ENCODE results near the gene LHFPL2. TPM values are rescaled to one million over a fixed set of nuclear protein-coding genes. Genes with fewer than 3 reads are reported as not detected.

LHFPL2 gene
- total RNA-seq, 6 experiments from 2014 or later, result 14.4 to 18.9 (median 16.7) TPM

- Mint-ChIP-seq H3K27me3 (ENCODE audit: insufficient read depth) (peaks cover 1% of the 10 kb centered on the region; the same call in 1 of the 2 replicates), H3K4me3 (no peak overlapping the region), H3K36me3 (ENCODE audit: low read depth) (peaks cover 4% of the 10 kb centered on the region), H3K4me1 (ENCODE audit: low read depth) (peaks cover 27% of the 10 kb centered on the region), H3K27ac (no peak overlapping the region), H3K9me3 (no peaks in the 10 kb centered on the region)
- no peak for DNase-seq
- TF ChIP-seq CTCF (IDR thresholded peaks at IDR 0.05), result no peak
Observed at GRCh38 chr5:78553580-78554353, 94.8 kb downstream of the LHFPL2 start.

- Mint-ChIP-seq H3K27ac (no peak overlapping the region), H3K27me3 (ENCODE audit: insufficient read depth) (peaks cover 1% of the 10 kb centered on the region; the same call in 1 of the 2 replicates), H3K4me1 (ENCODE audit: low read depth) (peaks cover 33% of the 10 kb centered on the region), H3K9me3 (no peaks in the 10 kb centered on the region), H3K4me3 (no peak overlapping the region), H3K36me3 (ENCODE audit: low read depth) (peaks cover 4% of the 10 kb centered on the region)
- no peak for DNase-seq
- TF ChIP-seq CTCF (IDR thresholded peaks at IDR 0.05), result no peak
Observed at GRCh38 chr5:78552729-78553342, 95.7 kb downstream of the LHFPL2 start.

GRCh38 chr5:78550891-78551290, 97.7 kb downstream of the LHFPL2 start:
- peak overlapping the region; percentile 75 for H3K27ac Mint-ChIP-seq
- peaks cover 4% of the 10 kb centered on the region for H3K36me3 Mint-ChIP-seq (ENCODE audit: low read depth)
- H3K4me1 Mint-ChIP-seq (ENCODE audit: low read depth), result peaks cover 51% of the 10 kb centered on the region
- H3K9me3 Mint-ChIP-seq, result no peaks in the 10 kb centered on the region
- TF ChIP-seq CTCF (IDR thresholded peaks at IDR 0.05), result peak; percentile 0; the same call in 1 of the 2 replicates
- H3K4me3 Mint-ChIP-seq, result no peak overlapping the region
- DNase-seq, result peak; percentile 40
- H3K27me3 Mint-ChIP-seq (ENCODE audit: insufficient read depth), result peaks cover 1% of the 10 kb centered on the region; the same call in 1 of the 2 replicates

GRCh38 chr5:78549043-78549442, 99.5 kb downstream of the LHFPL2 start:
- H3K4me3 Mint-ChIP-seq, result no peak overlapping the region
- no peaks in the 10 kb centered on the region for H3K9me3 Mint-ChIP-seq
- no peaks in the 10 kb centered on the region; the same call in 1 of the 2 replicates for H3K27me3 Mint-ChIP-seq (ENCODE audit: insufficient read depth)
- peaks cover 65% of the 10 kb centered on the region for H3K4me1 Mint-ChIP-seq (ENCODE audit: low read depth)
- no peak for DNase-seq
- no peak for TF ChIP-seq CTCF (IDR thresholded peaks at IDR 0.05)
- H3K36me3 Mint-ChIP-seq (ENCODE audit: low read depth), result peaks cover 4% of the 10 kb centered on the region
- H3K27ac Mint-ChIP-seq, result no peak overlapping the region

GRCh38 chr5:78547731-78548615, 100.6 kb downstream of the LHFPL2 start:
- H3K4me1 Mint-ChIP-seq (ENCODE audit: low read depth), result peaks cover 65% of the 10 kb centered on the region
- peaks cover under 1% of the 10 kb centered on the region for H3K36me3 Mint-ChIP-seq (ENCODE audit: low read depth)
- H3K27me3 Mint-ChIP-seq (ENCODE audit: insufficient read depth), result no peaks in the 10 kb centered on the region
- H3K4me3 Mint-ChIP-seq, result peak overlapping the region; percentile 70
- peak; percentile 56 for DNase-seq
- H3K9me3 Mint-ChIP-seq, result no peaks in the 10 kb centered on the region
- no peak for TF ChIP-seq CTCF (IDR thresholded peaks at IDR 0.05)
- H3K27ac Mint-ChIP-seq, result peak overlapping the region; percentile 96

Data from HFFc6 (cell line).